Keratinocyte (primary cell): ENCODE data around the gene RSRC2. TPM values are rescaled to one million over a fixed set of nuclear protein-coding genes. Genes with fewer than 3 reads are reported as not detected.

Experiments
- DNase-seq: peaks from one replicate; pipeline ENCODE4 v3.0.0-alpha.2; 2011; ENCODE audit warnings: low read depth, missing footprints, low spot score
- FAIRE-seq: peaks from 2 replicates; lab custom pipeline; 2011; peaks lifted over from hg19 to GRCh38; lab: Jason Lieb, UNC
- H2AFZ ChIP-seq: 2 replicates; pipeline ENCODE4 v1.6.0; 2012; ENCODE audit warnings: low read length, control low read depth, inconsistent platforms; ENCODE audit not compliant: control insufficient read depth
- H3K27ac ChIP-seq: 2 replicates; pipeline ENCODE4 v1.5.1; 2011; ENCODE audit warnings: low read length; ENCODE audit not compliant: control insufficient read depth, insufficient read depth
- H3K27me3 ChIP-seq: 3 replicates; pipeline ENCODE4 v1.6.0; 2011; ENCODE audit warnings: low read length; ENCODE audit not compliant: control insufficient read depth, insufficient read depth; ENCODE audit errors: extremely low read depth
- H3K36me3 ChIP-seq, 2 experiments: 2 replicates in 1 of 2; 3 replicates in 1 of 2; pipeline ENCODE4 v1.5.1; 2011; ENCODE audit warnings: low read length in 2 of 2, mild to moderate bottlenecking in 1 of 2; ENCODE audit not compliant: control insufficient read depth in 2 of 2, insufficient read depth in 2 of 2; ENCODE audit errors: extremely low read depth in 1 of 2
- H3K4me1 ChIP-seq: 3 replicates; pipeline ENCODE4 v1.5.1; 2011; ENCODE audit warnings: low read length; ENCODE audit not compliant: control insufficient read depth, insufficient read depth; ENCODE audit errors: extremely low read depth
- H3K4me2 ChIP-seq: 3 replicates; pipeline ENCODE4 v1.6.0; 2011; ENCODE audit warnings: low read depth, low read length; ENCODE audit not compliant: control insufficient read depth, insufficient read depth; ENCODE audit errors: extremely low read depth
- H3K4me3 ChIP-seq, 3 experiments: fragments of 200-600 bp in 1 of 3; sonication (generic) in 1 of 3; 2 replicates in 2 of 3; 3 replicates in 1 of 3; pipeline ENCODE4 v1.5.1; 2011 to 2016; ENCODE audit warnings: low read length in 3 of 3, mild to moderate bottlenecking in 3 of 3, control low read depth in 2 of 3, inconsistent platforms in 1 of 3, low read depth in 1 of 3, mixed read lengths in 1 of 3, mixed run types in 1 of 3, moderate library complexity in 1 of 3; ENCODE audit not compliant: control insufficient read depth in 2 of 3, insufficient read depth in 2 of 3; ENCODE audit errors: extremely low read depth in 1 of 3
- H3K79me2 ChIP-seq: 2 replicates; pipeline ENCODE4 v1.6.0; 2012; ENCODE audit warnings: low read length; ENCODE audit not compliant: control insufficient read depth, insufficient read depth
- H3K9ac ChIP-seq: 3 replicates; pipeline ENCODE4 v1.6.0; 2011; ENCODE audit warnings: low read length; ENCODE audit not compliant: control insufficient read depth, insufficient read depth; ENCODE audit errors: extremely low read depth
- H3K9me1 ChIP-seq: 3 replicates; pipeline ENCODE4 v1.6.0; 2011; ENCODE audit warnings: low read length; ENCODE audit not compliant: control insufficient read depth, insufficient read depth; ENCODE audit errors: extremely low read depth
- H3K9me3 ChIP-seq: 2 replicates; pipeline ENCODE4 v1.5.1; 2012; ENCODE audit warnings: low read depth, low read length; ENCODE audit not compliant: control insufficient read depth
- H4K20me1 ChIP-seq: 3 replicates; pipeline ENCODE4 v1.6.0; 2011; ENCODE audit warnings: low read length; ENCODE audit not compliant: control insufficient read depth, insufficient read depth; ENCODE audit errors: extremely low read depth
- CTCF ChIP-seq, 3 experiments: IDR thresholded peaks in 1 of 3; conservative IDR thresholded peaks in 1 of 3; optimal IDR thresholded peaks in 1 of 3; 2 replicates in 2 of 3; 3 replicates in 1 of 3; pipeline versions ENCODE3 to v1.5.1; 2011; ENCODE audit warnings: low read length in 3 of 3, mild to moderate bottlenecking in 3 of 3, moderate library complexity in 2 of 3, control low read depth in 1 of 3, inconsistent platforms in 1 of 3; ENCODE audit not compliant: insufficient read depth in 2 of 3; ENCODE audit errors: extremely low read depth in 1 of 3
- EZH2 ChIP-seq: IDR thresholded peaks from one replicate; pipeline ENCODE4 v1.6.1; 2012; ENCODE audit warnings: inconsistent platforms, mild to moderate bottlenecking, low read length, moderate library complexity
- dilution Hi-C: fragments of 300-500 bp; cut with MboI; formaldehyde crosslinking; loops from one replicate; pipeline ENCODE4 v1.7.0; 2020; ENCODE audit warnings: low sequenced_read_pairs; ENCODE audit not compliant: extremely low pct_ligation_motif_present
- polyA plus RNA-seq, 5 experiments: library from polyadenylated mRNA; depleted of rRNA in 3 of 5; stranded (reverse) in 3 of 5; stranded (forward) in 1 of 5; unstranded in 1 of 5; fragments of >200 nt; gene quantifications; 1 replicate in 1 of 5; 2 replicates in 3 of 5; 3 replicates in 1 of 5; pipeline versions ENCODE4 v1.2.1 to v1.2.3, GENCODE V29; 2011 to 2012; ENCODE audit warnings: missing spikeins in 2 of 5, low read depth in 1 of 5, low replicate concordance in 1 of 5

RSRC2 gene
- polyA plus RNA-seq, 1 donor (not counting 4 experiments of a cell fraction or from before 2014, with no cell fraction given) = 45.6 TPM

GRCh38 chr12:122517877-122518276 lies 8.9 kb downstream of the RSRC2 start:
- no peaks in the 10 kb centered on the region for H3K27me3 ChIP-seq
- H3K27ac ChIP-seq = no peak overlapping the region
- H2AFZ ChIP-seq = no peak overlapping the region
- H3K4me2 ChIP-seq = no peak overlapping the region
- H3K9me3 ChIP-seq = no peaks in the 10 kb centered on the region
- peaks cover under 1% of the 10 kb centered on the region for H3K4me1 ChIP-seq
- dilution Hi-C loops = no loop called here
- FAIRE-seq (no peak), DNase-seq (no peak)
- H3K79me2 ChIP-seq = peaks cover 84% of the 10 kb centered on the region
- no peak overlapping the region for H3K4me3 ChIP-seq
- no peak for TF ChIP-seq EZH2
- no peak for TF ChIP-seq CTCF (optimal IDR thresholded peaks at IDR 0.05 in 1 of 3, IDR thresholded peaks at IDR 0.05 in 1 of 3, conservative IDR thresholded peaks at IDR 0.05 in 1 of 3; ENCODE audit: extremely low read depth in 1 of 3, insufficient read depth in 2 of 3, low read length in 3 of 3)
- H4K20me1 ChIP-seq = peaks cover 34% of the 10 kb centered on the region
- peaks cover 34 to 70% of the 10 kb centered on the region in 2 experiments for H3K36me3 ChIP-seq
- H3K9ac ChIP-seq = no peak overlapping the region
- no peaks in the 10 kb centered on the region for H3K9me1 ChIP-seq

GRCh38 chr12:122516544-122517361 lies 10.0 kb downstream of the RSRC2 start:
- Histone ChIP-seq H3K4me2 (no peak overlapping the region), H3K4me3 (no peak overlapping the region), H3K27me3 (no peaks in the 10 kb centered on the region), H3K9me1 (no peaks in the 10 kb centered on the region), H3K36me3 (peaks cover 35 to 76% of the 10 kb centered on the region in 2 experiments), H3K4me1 (no peaks in the 10 kb centered on the region), H2AFZ (no peak overlapping the region), H3K27ac (no peak overlapping the region), H3K9ac (no peak overlapping the region), H4K20me1 (peaks cover 30% of the 10 kb centered on the region), H3K79me2 (peaks cover 82% of the 10 kb centered on the region), H3K9me3 (no peaks in the 10 kb centered on the region)
- no peak for FAIRE-seq
- dilution Hi-C loops = no loop called here
- DNase-seq = no peak
- TF ChIP-seq EZH2 (no peak), CTCF (optimal IDR thresholded peaks at IDR 0.05 in 1 of 3, IDR thresholded peaks at IDR 0.05 in 1 of 3, conservative IDR thresholded peaks at IDR 0.05 in 1 of 3; ENCODE audit: extremely low read depth in 1 of 3, insufficient read depth in 2 of 3, low read length in 3 of 3) (no peak)
